GM21360 (cell line): ENCODE results near the gene HRH3.

Experiments
- ATAC-seq: cut with Tn5 transposase; IDR thresholded peaks from one replicate; pipeline ENCODE4 v1.9.1; 2021; ENCODE audit warnings: mild to moderate bottlenecking, moderate library complexity; ENCODE audit not compliant: unreplicated experiment

The HRH3 gene

GRCh38 chr20:62181808-62182207, 38.3 kb downstream of the HRH3 start:
- no peak for ATAC-seq

- no peak for ATAC-seq
Observed at GRCh38 chr20:62179162-62179504, 40.9 kb downstream of the HRH3 start.

GRCh38 chr20:62178316-62179161, 41.5 kb downstream of the HRH3 start:
- no peak for ATAC-seq

- ATAC-seq = no peak
Observed at GRCh38 chr20:62177307-62177706, 42.8 kb downstream of the HRH3 start.

GRCh38 chr20:62176866-62177265, 43.2 kb downstream of the HRH3 start:
- ATAC-seq = no peak

GRCh38 chr20:62175711-62176110, 44.4 kb downstream of the HRH3 start:
- ATAC-seq = no peak

GRCh38 chr20:62174870-62175624, 45.0 kb downstream of the HRH3 start:
- no peak for ATAC-seq

GRCh38 chr20:62174021-62174804, 45.9 kb downstream of the HRH3 start:
- ATAC-seq = no peak

- no peak for ATAC-seq
Observed at GRCh38 chr20:62172666-62173065, 47.4 kb downstream of the HRH3 start.

GRCh38 chr20:62171245-62171644, 48.8 kb downstream of the HRH3 start:
- no peak for ATAC-seq

GRCh38 chr20:62170536-62170935, 49.5 kb downstream of the HRH3 start:
- ATAC-seq = no peak

GRCh38 chr20:62168890-62169435, 51.1 kb downstream of the HRH3 start:
- no peak for ATAC-seq

GRCh38 chr20:62168061-62168460, 52.0 kb downstream of the HRH3 start:
- ATAC-seq = no peak

- no peak for ATAC-seq
Observed at GRCh38 chr20:62167474-62167873, 52.6 kb downstream of the HRH3 start.

GRCh38 chr20:62165762-62166399, 54.2 kb downstream of the HRH3 start:
- no peak for ATAC-seq
